K562 (cell line): ENCODE measurements around the gene CEP41. TPM values are rescaled to one million over a fixed set of nuclear protein-coding genes. Genes with fewer than 3 reads are reported as not detected.

Source experiments
- ATAC-seq: fragments of 200-7000 bp; cut with Tn5 transposase; 3 replicates; pipeline ENCODE4 v1.9.1; 2020; ENCODE audit warnings: moderate library complexity
- BruUV-seq: library from RNA; stranded (reverse); fragments of 400-500 nt; replicated peaks from 2 replicates; lab custom pipeline; 2021; lab: Mats Ljungman, UMichigan
- CTCF ChIA-PET: fragments of 300-600 bp; formaldehyde crosslinking; extraction: SDS; loops from one replicate; lab custom pipeline; 2021; ENCODE audit warnings: low intra/inter-chr PET ratio; lab: Yijun Ruan, JAX
- POLR2A ChIA-PET: fragments of 300-600, 350-650 bp; sonication (Branson Sonifier 250); formaldehyde crosslinking; extraction: SDS; loops from one replicate; lab custom pipeline; 2021; ENCODE audit warnings: antibody characterized with exemption, inconsistent platforms; lab: Yijun Ruan, JAX
- DNase-seq, 4 experiments: peaks; one replicate each; pipeline versions ENCODE4 v3.0.0 to v3.0.0-alpha.2; 2011 to 2018; ENCODE audit warnings: low spot score in 3 of 4, mixed read lengths in 3 of 4; ENCODE audit errors: extremely low read depth in 1 of 4
- FAIRE-seq: peaks from 2 replicates; lab custom pipeline; 2011; peaks lifted over from hg19 to GRCh38; lab: Jason Lieb, UNC
- H2AFZ ChIP-seq: 2 replicates; pipeline ENCODE4 v1.6.0; 2011; ENCODE audit warnings: low read depth, low read length, control low read depth, inconsistent platforms
- H3K27ac ChIP-seq: fragments of 200-600 bp; 3 replicates; pipeline ENCODE4 v1.8.0; 2011; ENCODE audit warnings: low read depth, mild to moderate bottlenecking, control low read depth, inconsistent platforms, low read length, moderate library complexity, mixed read lengths; ENCODE audit errors: extremely low read depth
- H3K27me3 ChIP-seq, 2 experiments: fragments of 300-600 bp in 1 of 2; 2 replicates in 1 of 2; 3 replicates in 1 of 2; pipeline versions ENCODE4 v1.6.0 to v1.8.0; 2011; ENCODE audit warnings: inconsistent platforms in 2 of 2, low read length in 2 of 2, mild to moderate bottlenecking in 1 of 2, mixed read lengths in 1 of 2, moderate library complexity in 1 of 2; ENCODE audit not compliant: control insufficient read depth in 2 of 2, insufficient read depth in 2 of 2
- H3K36me3 ChIP-seq: fragments of 300-600 bp; 3 replicates; pipeline ENCODE4 v1.8.0; 2011; ENCODE audit warnings: mild to moderate bottlenecking, low read length, inconsistent platforms; ENCODE audit not compliant: control insufficient read depth, insufficient read depth
- H3K4me1 ChIP-seq, 2 experiments: fragments of 200-600 bp in 1 of 2; replicated peaks in 1 of 2; 2 replicates in 1 of 2; 3 replicates in 1 of 2; pipeline versions ENCODE4 v1.5.1 to v1.8.0; 2011; ENCODE audit warnings: inconsistent platforms in 2 of 2, low read length in 2 of 2, mild to moderate bottlenecking in 1 of 2, mixed read lengths in 1 of 2, moderate library complexity in 1 of 2; ENCODE audit not compliant: control insufficient read depth in 2 of 2, insufficient read depth in 2 of 2
- H3K4me2 ChIP-seq: 2 replicates; pipeline ENCODE4 v1.6.1; 2011; ENCODE audit warnings: low read length, control low read depth, inconsistent platforms, mixed read lengths; ENCODE audit not compliant: insufficient read depth
- H3K4me3 ChIP-seq: fragments of 200-600 bp; sonication (generic), shearing (Covaris generic); 2 replicates; pipeline ENCODE4 v1.5.1; 2016; ENCODE audit warnings: control low read depth, inconsistent platforms
- H3K79me2 ChIP-seq: fragments of 200-600 bp; 3 replicates; pipeline ENCODE4 v1.8.0; 2011; ENCODE audit warnings: low read length, inconsistent platforms; ENCODE audit not compliant: control insufficient read depth, insufficient read depth
- H3K9ac ChIP-seq, 2 experiments: 2 replicates each; pipeline versions ENCODE4 v1.6.0 to v1.6.1; 2011; ENCODE audit warnings: low read depth in 2 of 2, low read length in 2 of 2, control low read depth in 1 of 2, inconsistent platforms in 1 of 2, mild to moderate bottlenecking in 1 of 2, mixed read lengths in 1 of 2; ENCODE audit not compliant: insufficient read depth in 1 of 2
- H3K9me1 ChIP-seq: one replicate; pipeline ENCODE4 v1.6.0; 2011; ENCODE audit warnings: inconsistent platforms, mild to moderate bottlenecking, low read length, moderate library complexity; ENCODE audit not compliant: control insufficient read depth, insufficient read depth
- H3K9me3 ChIP-seq: replicated peaks from 2 replicates; pipeline ENCODE4 v1.5.1; 2011; ENCODE audit warnings: low read depth, low read length, inconsistent platforms; ENCODE audit not compliant: control insufficient read depth, insufficient read depth
- H4K20me1 ChIP-seq: replicated peaks from 2 replicates; pipeline ENCODE4 v1.6.1; 2011; ENCODE audit warnings: low read length, inconsistent platforms, mixed read lengths; ENCODE audit not compliant: control insufficient read depth, insufficient read depth
- CBFA2T2 ChIP-seq: fragments of 450-650 bp; conservative IDR thresholded peaks from 2 replicates; pipeline ENCODE4 v1.6.1; 2017; ENCODE audit warnings: mild to moderate bottlenecking
- HEY1 ChIP-seq: fragments of 250-450 bp; sonication (Bioruptor Pico); IDR thresholded peaks from 2 replicates; pipeline ENCODE4 v1.5.0; 2020; ENCODE audit warnings: mild to moderate bottlenecking, moderate library complexity, borderline replicate concordance
- JUND ChIP-seq, 2 experiments: IDR thresholded peaks; 2 replicates in 1 of 2; 3 replicates in 1 of 2; pipeline ENCODE4 v1.6.1; 2011; ENCODE audit warnings: borderline replicate concordance in 2 of 2, low read depth in 2 of 2, low read length in 2 of 2, improper control_type of control experiment in 1 of 2, missing biosample characterization in 1 of 2, missing genetic modification characterization in 1 of 2, missing genetic modification reagents in 1 of 2
- MEF2D ChIP-seq: conservative IDR thresholded peaks from 2 replicates; pipeline ENCODE4 v1.6.1; 2016; ENCODE audit warnings: low read depth, missing genetic modification characterization, missing compliant biosample characterization
- PTRF ChIP-seq: fragments of 450-650 bp; IDR thresholded peaks from 2 replicates; pipeline ENCODE4 v1.6.1; 2016; ENCODE audit warnings: mild to moderate bottlenecking, missing genetic modification characterization, missing compliant biosample characterization
- WGBS: fragments of 100-300 bp; shearing (Covaris generic); methylation state at CpG from one replicate; pipeline ENCODE4 v1.1.6; 2016; ENCODE audit warnings: low coverage, mixed read lengths; ENCODE audit not compliant: insufficient coverage; ENCODE audit errors: missing lambda C conversion rate; 5-methylcytosine and 5-hydroxymethylcytosine counted together
- in situ Hi-C: fragments of 300-500 bp; cut with MboI; formaldehyde crosslinking; loops from 4 replicates; pipeline ENCODE4 v1.15.0; 2018; ENCODE audit warnings: inconsistent platforms, mixed read lengths
- intact Hi-C: fragments of 100-400 bp; cut with micrococcal nuclease; formaldehyde crosslinking; loops from 2 replicates; pipeline ENCODE4 v1.14.2; 2022
- polyA plus RNA-seq, 8 experiments: library from polyadenylated mRNA; depleted of rRNA in 4 of 8; stranded (reverse) in 5 of 8; unstranded in 3 of 8; fragments of >200 nt; fragmentation: Nextera tagmentation in 2 of 8; fragmentation: Illumina TruSeq in 1 of 8; extraction: Ambion mirVana in 2 of 8; extraction: Trizol in 1 of 8; gene quantifications; 2 replicates each; pipeline versions ENCODE4 v1.2.1 to v1.2.3, GENCODE V29; 2011 to 2014; ENCODE audit warnings: inconsistent platforms in 1 of 8, missing spikeins in 1 of 8
- total RNA-seq, 7 experiments: library from RNA; depleted of rRNA in 6 of 7; stranded (reverse); fragments of >200 nt in 6 of 7; fragmentation: Illumina TruSeq in 2 of 7; extraction: Trizol in 2 of 7; gene quantifications; 2 replicates each; pipeline versions ENCODE4 v1.2.1 to v1.2.3, GENCODE V29; 2011 to 2021; ENCODE audit warnings: low replicate concordance in 1 of 7
- TF ChIP-seq, protein P1 (sequence below): fragments of 250-450 bp; sonication (Bioruptor Pico); IDR thresholded peaks from 2 replicates; pipeline ENCODE4 v1.6.1; 2021; ENCODE audit warnings: mild to moderate bottlenecking

Gene CEP41
- total and polyA plus RNA-seq, 9 of the 15 experiments (the other 6 are each of a cell fraction or from before 2014, with no cell fraction given) = 1.5 to 15.5 (median 6.4) TPM

GRCh38 chr7:130384841-130385599 lies 55.8 kb downstream of the CEP41 start (continued):
- no peak for TF ChIP-seq HEY1 (CRISPR knock-in tag)
- TF ChIP-seq, protein P1, sequence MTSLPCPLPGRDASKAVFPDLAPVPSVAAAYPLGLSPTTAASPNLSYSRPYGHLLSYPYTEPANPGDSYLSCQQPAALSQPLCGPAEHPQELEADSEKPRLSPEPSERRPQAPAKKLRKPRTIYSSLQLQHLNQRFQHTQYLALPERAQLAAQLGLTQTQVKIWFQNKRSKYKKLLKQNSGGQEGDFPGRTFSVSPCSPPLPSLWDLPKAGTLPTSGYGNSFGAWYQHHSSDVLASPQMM (CRISPR knock-in tag) = no peak
- no peak for TF ChIP-seq JUND (IDR thresholded peaks at IDR 0.05; ENCODE audit: borderline replicate concordance, low read depth, low read length)
- TF ChIP-seq JUND (tag; IDR thresholded peaks at IDR 0.05; ENCODE audit: borderline replicate concordance, low read depth, low read length) = no peak

GRCh38 chr7:130384371-130384801 lies 56.4 kb downstream of the CEP41 start:
- in situ Hi-C loops = no loop called here
- WGBS = 27% methylated on average over 10 of the region's 10 CpGs
- Histone ChIP-seq H4K20me1 (no peaks in the 10 kb centered on the region), H3K36me3 (no peaks in the 10 kb centered on the region)
- no peak for FAIRE-seq
- TF ChIP-seq CBFA2T2 = no peak
- TF ChIP-seq PTRF (tag) = no peak
- TF ChIP-seq MEF2D = no peak
- TF ChIP-seq, all 486 proteins: peak for 0
- Histone ChIP-seq H3K79me2 (no peaks in the 10 kb centered on the region), H3K4me3 (no peak overlapping the region), H3K9me1 (no peaks in the 10 kb centered on the region), H2AFZ (no peak overlapping the region), H3K27me3 (peaks cover 5 to 35% of the 10 kb centered on the region in 2 experiments; a peak in 4 of 5 replicates), H3K4me1 (peaks cover 7 to 22% of the 10 kb centered on the region in 2 experiments; a peak in 4 of 5 replicates), H3K4me2 (no peak overlapping the region), H3K27ac (no peak overlapping the region), H3K9ac (no peak overlapping the region), H3K9me3 (no peaks in the 10 kb centered on the region)
- DNase-seq (no peak), ATAC-seq (no peak)
- CTCF ChIA-PET = no interaction called here
- intact Hi-C loops = no loop called here
- no TSS peak for BruUV-seq
- POLR2A ChIA-PET = no interaction called here
